IMR-90 (cell line): ENCODE data around the gene NBPF14. TPM values are rescaled to one million over a fixed set of nuclear protein-coding genes. Genes with fewer than 3 reads are reported as not detected.
"Not testable (repeated sequence)": the region's sequence is repeated elsewhere in the genome, so short reads cannot be mapped to it uniquely, and the experiment has no call there.

Experiments used
- ATAC-seq: fragments of 200-7000 bp; cut with Tn5 transposase; 2 replicates; pipeline ENCODE4 v1.9.1; 2020; ENCODE audit warnings: low read depth, mild to moderate bottlenecking, moderate library complexity
- BruUV-seq: library from RNA; stranded (reverse); fragments of 400-500 nt; replicated peaks from 2 replicates; lab custom pipeline; 2021; lab: Mats Ljungman, UMichigan
- CTCF ChIA-PET: fragments of 300-600 bp; formaldehyde crosslinking; extraction: SDS; loops from one replicate; lab custom pipeline; 2021; ENCODE audit warnings: antibody characterized with exemption; lab: Yijun Ruan, JAX
- POLR2A ChIA-PET: fragments of 300-600 bp; sonication (Branson Sonifier 250); formaldehyde crosslinking; loops from one replicate; lab custom pipeline; 2022; ENCODE audit warnings: antibody characterized with exemption; ENCODE audit not compliant: unreplicated experiment; lab: Charles Lee
- DNase-seq: peaks from one replicate; pipeline ENCODE4 v3.0.0; 2013
- H2AFZ ChIP-seq: replicated peaks from 2 replicates; pipeline ENCODE3; 2013; ENCODE audit warnings: low read length, mild to moderate bottlenecking; ENCODE audit not compliant: poor library complexity
- H2AK5ac ChIP-seq: 2 replicates; pipeline ENCODE4 v1.6.1; 2013; ENCODE audit warnings: low read depth, low read length, inconsistent platforms
- H2AK9ac ChIP-seq: replicated peaks from 2 replicates; pipeline ENCODE3; 2013; ENCODE audit warnings: mild to moderate bottlenecking, low read depth, low read length, moderate library complexity; ENCODE audit not compliant: poor library complexity
- H2BK120ac ChIP-seq: 2 replicates; pipeline ENCODE4 v1.6.1; 2013; ENCODE audit warnings: low read depth, low read length, inconsistent platforms
- H2BK15ac ChIP-seq: 3 replicates; pipeline ENCODE4 v1.6.1; 2013; ENCODE audit warnings: low read depth, low read length, inconsistent platforms
- H2BK20ac ChIP-seq: 2 replicates; pipeline ENCODE4 v1.6.1; 2013; ENCODE audit warnings: low read depth, mild to moderate bottlenecking, inconsistent platforms, low read length, moderate library complexity
- H2BK5ac ChIP-seq: 2 replicates; pipeline ENCODE4 v1.6.1; 2013; ENCODE audit warnings: mild to moderate bottlenecking, low read depth, low read length, inconsistent platforms; ENCODE audit not compliant: poor library complexity, severe bottlenecking
- H3K14ac ChIP-seq: replicated peaks from 2 replicates; pipeline ENCODE4 v1.6.1; 2013; ENCODE audit warnings: low read depth, low read length, inconsistent platforms
- H3K18ac ChIP-seq: 2 replicates; pipeline ENCODE4 v1.6.1; 2013; ENCODE audit warnings: low read depth, low read length, control low read depth
- H3K23ac ChIP-seq: 2 replicates; pipeline ENCODE4 v1.6.1; 2013; ENCODE audit warnings: low read depth, low read length, inconsistent platforms
- H3K27ac ChIP-seq: 2 replicates; pipeline ENCODE4 v1.5.1; 2013; ENCODE audit warnings: mild to moderate bottlenecking, control low read depth, low read length; ENCODE audit not compliant: insufficient read depth
- H3K27me3 ChIP-seq: 2 replicates; pipeline ENCODE4 v1.6.1; 2013; ENCODE audit warnings: low read length; ENCODE audit not compliant: control insufficient read depth, insufficient read depth
- H3K36me3 ChIP-seq: 2 replicates; pipeline ENCODE4 v1.6.1; 2013; ENCODE audit warnings: low read length, mixed read lengths; ENCODE audit not compliant: control insufficient read depth, insufficient read depth
- H3K4ac ChIP-seq: 2 replicates; pipeline ENCODE4 v1.6.1; 2013; ENCODE audit warnings: low read depth, low read length, inconsistent platforms
- H3K4me1 ChIP-seq: 2 replicates; pipeline ENCODE4 v1.6.1; 2013; ENCODE audit warnings: low read length, mixed read lengths; ENCODE audit not compliant: control insufficient read depth, insufficient read depth
- H3K4me2 ChIP-seq: 2 replicates; pipeline ENCODE4 v1.6.1; 2013; ENCODE audit warnings: low read depth, mild to moderate bottlenecking, control low read depth, low read length, moderate library complexity
- H3K4me3 ChIP-seq: 2 replicates; pipeline ENCODE4 v1.5.1; 2013; ENCODE audit warnings: low read depth, mild to moderate bottlenecking, control low read depth, low read length, moderate library complexity; ENCODE audit not compliant: insufficient read depth
- H3K56ac ChIP-seq: 2 replicates; pipeline ENCODE4 v1.6.1; 2013; ENCODE audit warnings: low read length, inconsistent platforms; ENCODE audit not compliant: insufficient read depth; ENCODE audit errors: extremely low read depth
- H3K79me1 ChIP-seq, 2 experiments: 2 replicates each; pipeline ENCODE4 v1.6.1; 2013; ENCODE audit warnings: low read length in 2 of 2, inconsistent platforms in 1 of 2, low read depth in 1 of 2
- H3K9ac ChIP-seq: 2 replicates; pipeline ENCODE4 v1.6.1; 2013; ENCODE audit warnings: low read depth, low read length, control low read depth
- H3K9me1 ChIP-seq: 2 replicates; pipeline ENCODE4 v1.6.1; 2013; ENCODE audit warnings: low read length, inconsistent platforms; ENCODE audit not compliant: insufficient read depth
- H3K9me3 ChIP-seq: 2 replicates; pipeline ENCODE4 v1.6.1; 2013; ENCODE audit warnings: low read length; ENCODE audit not compliant: control insufficient read depth, insufficient read depth
- H4K20me1 ChIP-seq: 2 replicates; pipeline ENCODE4 v1.6.1; 2013; ENCODE audit warnings: low read length, inconsistent platforms; ENCODE audit not compliant: insufficient read depth
- H4K5ac ChIP-seq: 2 replicates; pipeline ENCODE4 v1.6.1; 2013; ENCODE audit warnings: mild to moderate bottlenecking, low read depth, low read length, control low read depth
- H4K8ac ChIP-seq, 2 experiments: 2 replicates each; pipeline ENCODE4 v1.6.1; 2013; ENCODE audit warnings: low read depth in 2 of 2, low read length in 2 of 2, control low read depth in 1 of 2, inconsistent platforms in 1 of 2
- H4K91ac ChIP-seq: 2 replicates; pipeline ENCODE4 v1.6.1; 2013; ENCODE audit warnings: low read depth, low read length, inconsistent platforms; ENCODE audit not compliant: insufficient read depth
- WGBS, 2 experiments: methylation state at CpG; one replicate each; pipeline versions ENCODE4 v1.1.5 to v1.1.7; 2013; ENCODE audit warnings: missing lambda C conversion rate in 2 of 2; ENCODE audit not compliant: insufficient read length in 1 of 2; ENCODE audit errors: extremely low coverage in 2 of 2; 5-methylcytosine and 5-hydroxymethylcytosine counted together
- dilution Hi-C: fragments of 300-500 bp; cut with HindIII; formaldehyde crosslinking; loops from one replicate; pipeline ENCODE4 v1.14.3; 2018; ENCODE audit warnings: low sequenced_read_pairs; ENCODE audit not compliant: unreplicated experiment
- in situ Hi-C: fragments of 300-500 bp; cut with MboI; formaldehyde crosslinking; loops from 3 replicates; pipeline ENCODE4 v1.14.3; 2019; ENCODE audit warnings: low sequenced_read_pairs, inconsistent platforms, mixed read lengths
- intact Hi-C: fragments of 100-400 bp; cut with micrococcal nuclease; formaldehyde crosslinking; loops from 2 replicates; pipeline ENCODE4 v1.10.0; 2022
- polyA plus RNA-seq, 3 experiments: library from polyadenylated mRNA; depleted of rRNA; stranded (reverse); fragments of >200 nt; gene quantifications; 2 replicates each; pipeline ENCODE4 v1.2.3, GENCODE V29; 2012; ENCODE audit warnings: low replicate concordance in 1 of 3
- total RNA-seq: library from RNA; depleted of rRNA; stranded (reverse); fragments of >200 nt; gene quantifications from 2 replicates; pipeline ENCODE4 v1.2.3, GENCODE V29; 2012

Gene NBPF14
- total and polyA plus RNA-seq, 2 of the 4 experiments (the other 2 are of a cell fraction): 16.5 to 43.7 TPM

DNA sequence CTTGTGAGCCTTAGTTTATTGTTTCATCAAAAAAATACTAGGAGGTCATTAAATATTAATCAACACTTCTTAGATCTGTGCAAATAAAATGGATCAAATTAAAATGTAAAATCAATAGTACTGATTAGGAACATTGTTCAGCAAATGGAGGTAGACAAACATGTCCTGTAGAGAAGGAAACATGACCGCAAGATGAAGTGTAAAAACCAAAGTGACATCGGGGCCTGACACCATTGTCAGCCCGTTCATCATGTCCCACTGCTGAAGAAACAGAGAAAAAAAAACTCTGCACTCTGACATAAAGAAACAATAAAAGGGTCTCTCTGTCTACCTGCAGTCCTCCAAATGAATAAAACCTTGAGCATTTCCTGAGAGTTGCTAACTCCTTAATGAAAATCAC lies 81.5 kb downstream of the NBPF14 start:
- H3K4ac ChIP-seq, CTCF ChIA-PET, POLR2A ChIA-PET, H3K9ac ChIP-seq, H2BK15ac ChIP-seq, H4K8ac ChIP-seq, H3K27ac ChIP-seq, H4K5ac ChIP-seq, H2BK5ac ChIP-seq, H4K20me1 ChIP-seq, ATAC-seq, intact Hi-C loops, H3K18ac ChIP-seq, H2BK20ac ChIP-seq, H3K27me3 ChIP-seq, H3K4me3 ChIP-seq, DNase-seq, dilution Hi-C loops, H2BK120ac ChIP-seq, H3K4me2 ChIP-seq, H4K91ac ChIP-seq, H3K9me3 ChIP-seq, H3K79me1 ChIP-seq, in situ Hi-C loops, H3K36me3 ChIP-seq, H3K4me1 ChIP-seq, H2AK9ac ChIP-seq, H3K56ac ChIP-seq, BruUV-seq, H3K23ac ChIP-seq, H3K9me1 ChIP-seq, H2AK5ac ChIP-seq, H2AFZ ChIP-seq, H3K14ac ChIP-seq: not testable (repeated sequence)
- WGBS, 2 experiments: no CpG with 5 or more reads among the region's 3 CpGs

- H4K91ac ChIP-seq, H2BK15ac ChIP-seq, H3K23ac ChIP-seq, H2BK5ac ChIP-seq, H3K56ac ChIP-seq, in situ Hi-C loops, H2BK20ac ChIP-seq, H2AFZ ChIP-seq, H3K4me2 ChIP-seq, CTCF ChIA-PET, dilution Hi-C loops, H3K4me1 ChIP-seq, POLR2A ChIA-PET, H3K79me1 ChIP-seq, H2AK9ac ChIP-seq, H3K4ac ChIP-seq, H3K9me1 ChIP-seq, H4K20me1 ChIP-seq, H3K14ac ChIP-seq, H4K5ac ChIP-seq, H3K18ac ChIP-seq, H3K27me3 ChIP-seq, H3K9me3 ChIP-seq, BruUV-seq, H2AK5ac ChIP-seq, H3K9ac ChIP-seq, H4K8ac ChIP-seq, intact Hi-C loops, H2BK120ac ChIP-seq, H3K36me3 ChIP-seq, H3K27ac ChIP-seq, H3K4me3 ChIP-seq: not testable (repeated sequence)
- DNase-seq: peak; percentile 66
- ATAC-seq: peak; percentile 59; the same call in 1 of the 2 replicates
- no CpG with 5 or more reads among the region's 9 CpGs for WGBS, 2 experiments
Measured at GRCh38 chr1:148512571-148513184, 83.1 kb downstream of the NBPF14 start.
